HG02943 (cell line): ENCODE data around the gene TXNL4A.

Experiments used
- ATAC-seq: cut with Tn5 transposase; IDR thresholded peaks from one replicate; pipeline ENCODE4 v1.9.1; 2021; ENCODE audit warnings: mild to moderate bottlenecking, low read depth, moderate library complexity; ENCODE audit not compliant: unreplicated experiment

Gene TXNL4A

DNA sequence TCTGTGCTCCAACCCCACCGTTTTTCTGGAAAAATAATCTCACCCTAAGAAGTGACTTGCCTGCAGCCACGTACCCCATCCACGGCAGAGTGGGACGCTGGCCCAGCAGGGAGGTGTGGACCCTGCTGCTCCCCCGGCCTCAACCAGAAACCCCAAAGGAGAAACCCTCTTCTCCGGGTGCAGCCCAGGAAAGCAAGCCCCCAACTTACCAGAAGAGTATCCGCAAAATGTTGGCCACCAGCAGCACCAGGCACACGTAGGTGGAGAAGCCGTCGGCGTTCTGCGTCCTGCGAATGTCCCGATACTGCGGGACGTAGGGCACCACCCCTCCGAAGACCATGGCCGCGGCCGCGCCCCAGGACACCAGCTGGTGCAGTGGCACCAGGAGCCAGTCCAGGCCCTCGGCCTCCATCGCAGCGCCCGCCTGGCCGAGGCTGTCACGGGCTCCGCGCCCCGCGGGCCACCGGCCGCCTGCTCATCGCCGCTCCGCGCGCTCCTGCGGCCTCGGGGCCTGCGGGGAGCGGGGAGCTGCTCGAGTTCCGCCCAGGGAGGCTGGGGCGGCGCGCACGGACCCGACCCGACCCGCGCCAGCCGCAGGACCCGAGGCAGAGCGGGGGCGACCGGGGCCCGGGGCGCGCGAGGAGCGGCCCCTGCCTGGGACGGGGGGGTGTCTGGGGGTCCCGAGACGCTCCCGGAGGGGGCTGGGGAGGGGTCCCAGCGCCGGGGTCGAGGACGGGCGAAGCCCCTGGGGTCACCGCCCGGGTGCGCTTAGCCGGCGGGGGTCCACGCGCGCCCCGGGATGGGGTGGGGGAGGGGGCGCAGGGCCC lies 37.6 kb downstream of the TXNL4A start:
- no peak for ATAC-seq

DNA sequence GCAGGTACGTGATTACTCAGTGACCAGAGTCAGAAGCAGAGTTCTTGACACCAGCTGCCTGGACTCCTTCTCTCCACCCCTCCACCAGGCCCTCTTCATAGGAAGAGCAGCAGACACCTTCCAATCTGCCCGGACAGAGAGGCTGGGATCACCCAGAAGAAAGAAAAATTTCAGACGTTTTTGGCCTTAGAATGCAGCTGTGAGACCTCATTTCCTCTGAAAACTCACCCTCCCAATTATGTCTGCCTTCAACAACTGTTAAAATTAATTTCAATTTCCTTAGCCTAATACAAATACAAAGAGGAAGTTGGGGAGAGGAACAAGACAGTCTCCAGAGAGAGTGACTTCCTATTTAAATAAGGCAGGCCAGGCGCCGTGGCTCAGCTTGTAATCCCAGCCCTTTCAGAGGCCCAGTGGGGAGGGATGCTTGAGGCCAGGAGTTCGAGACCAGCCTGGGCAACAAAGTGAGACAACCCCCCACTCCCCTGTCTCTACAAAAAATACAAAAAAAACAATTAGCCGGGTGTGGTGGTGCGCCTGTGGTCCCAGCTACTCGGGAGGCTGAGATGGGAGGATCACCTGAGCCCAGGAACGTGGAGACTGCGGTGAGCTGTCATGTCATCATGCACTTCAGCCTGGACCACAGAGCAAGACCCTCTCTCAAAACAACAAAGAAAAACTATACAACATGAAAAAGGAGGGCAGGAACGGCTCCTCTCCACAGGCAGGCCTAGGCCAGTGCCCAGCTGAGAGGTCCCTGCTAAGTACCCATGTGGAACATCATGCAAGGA lies 38.5 kb downstream of the TXNL4A start:
- no peak for ATAC-seq

DNA sequence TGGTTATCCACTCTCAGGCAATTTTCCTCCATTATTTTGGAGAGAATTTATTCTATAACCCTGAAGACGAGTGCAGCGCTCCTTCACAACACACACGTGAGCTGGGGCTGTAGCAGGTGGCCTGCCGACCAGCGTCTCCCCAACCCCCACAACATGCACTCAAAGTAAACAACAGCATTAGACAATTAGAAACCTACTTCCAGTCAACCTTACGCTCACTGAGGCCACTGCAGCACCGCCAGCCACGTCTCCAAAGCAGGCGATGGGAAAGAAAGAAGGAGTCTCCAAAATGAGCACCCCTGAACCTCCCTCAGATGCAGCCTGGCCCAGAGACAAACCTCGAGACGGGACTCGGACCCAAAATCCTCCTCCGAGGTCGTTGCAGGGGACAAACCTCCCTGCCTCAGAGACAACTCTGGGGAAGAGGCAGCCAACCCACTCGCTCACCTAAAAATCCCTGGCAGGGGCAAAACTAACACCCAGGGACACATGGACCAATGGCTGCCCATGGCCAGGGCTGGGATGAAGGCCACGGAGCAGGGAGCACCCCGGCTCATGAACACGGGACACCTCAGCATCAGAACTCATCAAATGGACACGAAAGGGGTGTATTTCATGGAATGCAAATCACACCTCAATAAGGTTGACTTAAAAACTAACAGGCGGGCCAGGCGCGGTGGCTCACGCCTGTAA lies 39.5 kb downstream of the TXNL4A start:
- ATAC-seq: no peak

DNA sequence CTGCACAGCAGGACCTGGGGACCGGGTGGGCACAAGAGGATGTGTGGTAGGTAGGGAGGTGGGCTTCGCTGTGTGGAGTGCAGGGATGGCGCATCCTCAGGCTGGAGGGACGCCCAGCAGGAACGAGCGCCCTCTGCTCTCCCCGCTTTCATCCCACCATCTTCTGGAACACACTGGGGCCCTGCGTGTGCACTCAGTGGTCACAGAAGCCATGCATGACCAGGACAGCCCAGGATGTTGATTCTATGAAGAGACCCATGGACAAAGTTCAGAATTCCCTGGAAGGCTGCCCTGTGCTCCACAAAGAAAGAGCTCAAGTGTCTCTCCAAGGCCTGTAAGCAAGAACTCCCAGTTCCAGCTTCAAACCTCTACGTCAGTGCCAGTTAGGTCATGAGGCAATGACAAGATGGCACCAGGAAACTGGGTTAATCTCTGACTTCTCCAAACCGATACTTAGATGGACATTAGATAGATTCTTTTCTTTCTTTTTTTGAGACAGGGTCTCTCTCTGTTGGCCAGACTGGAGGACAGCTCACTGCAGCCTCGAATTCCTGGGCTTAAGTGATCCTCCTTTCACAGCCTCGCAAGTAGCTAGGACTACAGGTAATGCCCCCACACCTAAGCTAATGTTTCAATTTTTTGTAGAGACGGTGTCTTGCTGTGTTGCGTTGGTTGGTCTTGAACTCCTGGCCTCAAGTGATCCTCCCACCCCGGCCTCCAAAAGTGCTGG lies 40.3 kb downstream of the TXNL4A start:
- no peak for ATAC-seq

DNA sequence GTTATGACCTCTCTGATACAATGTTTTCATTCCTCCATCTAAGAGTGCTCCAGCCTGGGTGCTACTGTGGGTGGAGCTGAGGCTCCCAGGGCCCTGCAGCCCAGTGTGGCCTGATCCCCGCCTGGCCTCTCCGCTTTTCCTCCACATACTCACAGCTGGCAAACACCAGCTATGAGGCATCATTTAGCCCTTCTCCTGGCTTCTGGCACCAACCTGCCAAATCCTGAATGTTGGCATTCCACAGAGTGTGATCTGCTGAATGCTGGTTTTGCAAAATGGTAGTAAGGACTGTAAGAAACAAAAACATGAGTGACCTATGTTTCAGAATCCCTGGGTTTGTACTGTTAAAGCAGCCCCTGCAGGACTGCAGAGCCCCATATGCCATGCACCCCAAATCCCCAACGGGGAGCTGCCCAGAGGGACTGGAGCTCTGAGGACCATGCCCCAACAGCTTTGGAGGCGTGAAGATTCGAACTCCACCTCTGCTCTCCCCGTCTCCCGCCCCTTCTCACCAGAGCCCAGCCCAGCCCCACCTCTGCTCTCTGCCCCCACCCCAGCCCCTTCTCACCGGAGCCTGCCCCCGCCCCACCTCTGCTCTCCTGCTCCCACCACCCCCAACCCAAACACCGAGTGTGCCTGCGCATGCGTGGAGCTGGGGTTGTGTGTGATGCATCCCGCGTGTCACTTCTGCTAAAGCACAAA lies 41.2 kb downstream of the TXNL4A start:
- no peak for ATAC-seq

DNA sequence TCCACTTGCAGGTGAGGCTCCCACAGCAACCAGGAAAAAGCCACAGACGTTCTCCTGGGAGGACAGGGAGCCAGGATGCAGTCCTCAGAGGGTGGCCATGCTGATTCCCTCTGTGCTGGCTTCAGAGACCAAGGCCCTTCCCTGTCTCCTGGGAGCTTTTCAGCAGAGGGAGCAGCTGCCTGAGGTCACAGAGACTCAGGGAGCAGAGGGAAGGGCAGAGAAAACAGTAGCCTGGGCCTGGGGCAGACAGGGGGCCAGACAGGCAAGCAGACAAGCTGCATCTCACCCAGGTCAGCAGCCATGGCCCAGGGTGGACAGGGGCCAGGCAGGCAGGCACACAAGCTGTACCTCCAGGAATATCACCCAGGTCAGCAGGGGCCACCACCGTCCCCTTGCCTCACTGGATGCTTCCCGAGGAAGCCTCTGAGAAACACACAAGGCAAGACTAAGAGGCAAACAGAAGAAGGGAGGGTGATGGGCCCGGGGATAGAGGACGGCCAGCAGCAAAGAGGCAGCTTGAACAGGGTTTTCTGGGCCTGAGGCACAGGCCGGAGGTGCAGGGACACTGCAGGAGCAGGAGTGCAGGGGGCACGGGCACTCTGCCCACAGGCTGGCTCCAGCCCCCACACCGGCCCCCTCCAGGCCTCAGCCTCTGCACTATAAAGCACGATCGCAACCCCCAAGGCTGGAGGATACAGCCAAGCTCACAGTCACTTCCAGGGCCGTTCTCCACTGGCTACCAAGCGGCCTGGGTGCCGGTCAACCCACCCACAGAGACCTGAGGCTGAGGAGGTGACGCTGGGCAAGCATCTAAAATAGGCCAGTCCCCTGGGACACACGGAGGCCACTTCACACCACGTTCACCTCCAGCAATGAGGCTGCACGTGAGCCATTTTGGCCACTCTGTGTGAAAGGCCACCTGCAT lies 43.0 kb downstream of the TXNL4A start:
- no peak for ATAC-seq

DNA sequence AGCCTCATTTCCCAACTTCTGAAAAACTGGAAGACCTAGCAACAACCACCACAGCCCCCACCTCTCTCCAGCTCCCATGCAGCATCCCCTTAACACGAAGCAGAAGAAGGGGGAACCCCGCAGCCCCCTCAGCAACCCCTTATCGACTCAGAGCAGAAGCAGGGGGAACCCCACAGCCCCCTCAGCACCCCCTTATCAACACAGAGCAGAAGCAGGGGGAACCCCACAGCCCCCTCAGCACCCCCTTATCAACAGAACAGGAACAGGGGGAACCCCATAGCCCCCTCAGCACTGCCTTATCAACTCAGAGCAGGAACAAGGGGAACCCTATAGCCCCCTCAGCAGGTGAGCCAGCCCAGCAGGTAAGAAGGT lies 43.6 kb downstream of the TXNL4A start:
- ATAC-seq: no peak

DNA sequence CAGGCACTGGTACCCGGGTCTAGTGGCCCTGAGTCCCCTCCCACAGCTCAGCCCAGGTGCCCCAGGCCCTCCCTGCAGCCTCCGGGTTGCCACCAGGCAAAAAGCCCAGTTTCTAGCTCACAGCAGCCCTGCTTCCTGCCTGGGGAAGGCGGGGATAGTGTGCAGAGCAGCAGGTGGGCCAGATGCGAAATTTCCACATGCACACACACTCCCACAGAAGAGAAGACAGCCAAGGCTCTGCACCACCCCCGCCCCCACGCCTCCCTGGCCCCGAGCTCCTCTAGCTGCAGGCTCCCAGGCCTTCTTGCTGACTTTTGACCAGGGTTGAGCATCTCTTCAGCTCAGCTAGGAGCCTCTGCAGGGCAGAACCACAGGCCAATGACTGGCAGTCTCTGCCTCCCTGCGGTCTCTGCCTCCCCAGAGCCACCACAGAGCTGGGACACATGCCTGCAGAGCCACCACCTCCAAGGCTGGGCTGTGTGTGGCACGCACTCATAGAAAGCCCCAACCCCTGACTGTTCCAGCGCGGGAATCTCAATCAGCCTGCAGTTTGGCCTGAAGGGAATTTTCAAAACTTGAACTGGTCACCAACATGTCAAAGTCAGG lies 44.1 kb downstream of the TXNL4A start:
- ATAC-seq: no peak

DNA sequence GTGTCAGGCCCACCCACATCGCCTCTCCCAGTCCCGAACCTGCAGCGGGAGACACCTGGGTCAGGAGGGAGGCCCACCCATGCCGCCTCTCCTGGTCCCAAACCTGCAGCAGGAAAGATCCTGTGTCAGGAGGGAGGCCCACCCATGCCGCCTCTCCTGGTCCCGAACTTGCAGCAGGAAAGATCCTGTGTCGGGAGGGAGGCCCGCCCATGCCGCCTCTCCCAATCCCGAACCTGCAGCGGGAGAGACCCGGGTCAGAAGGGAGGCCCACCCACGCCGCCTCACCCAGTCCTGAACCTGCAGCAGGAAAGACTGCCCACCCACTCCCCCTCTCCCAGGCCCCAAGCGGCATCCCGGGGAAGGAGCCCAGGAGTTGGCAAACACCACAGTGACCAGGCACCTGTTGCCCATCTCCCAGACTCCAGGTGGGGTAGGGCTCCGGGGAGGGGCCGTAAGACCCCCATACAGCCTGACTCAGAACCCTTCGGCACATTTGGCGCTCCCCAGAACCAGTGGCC lies 44.7 kb downstream of the TXNL4A start:
- no peak for ATAC-seq

DNA sequence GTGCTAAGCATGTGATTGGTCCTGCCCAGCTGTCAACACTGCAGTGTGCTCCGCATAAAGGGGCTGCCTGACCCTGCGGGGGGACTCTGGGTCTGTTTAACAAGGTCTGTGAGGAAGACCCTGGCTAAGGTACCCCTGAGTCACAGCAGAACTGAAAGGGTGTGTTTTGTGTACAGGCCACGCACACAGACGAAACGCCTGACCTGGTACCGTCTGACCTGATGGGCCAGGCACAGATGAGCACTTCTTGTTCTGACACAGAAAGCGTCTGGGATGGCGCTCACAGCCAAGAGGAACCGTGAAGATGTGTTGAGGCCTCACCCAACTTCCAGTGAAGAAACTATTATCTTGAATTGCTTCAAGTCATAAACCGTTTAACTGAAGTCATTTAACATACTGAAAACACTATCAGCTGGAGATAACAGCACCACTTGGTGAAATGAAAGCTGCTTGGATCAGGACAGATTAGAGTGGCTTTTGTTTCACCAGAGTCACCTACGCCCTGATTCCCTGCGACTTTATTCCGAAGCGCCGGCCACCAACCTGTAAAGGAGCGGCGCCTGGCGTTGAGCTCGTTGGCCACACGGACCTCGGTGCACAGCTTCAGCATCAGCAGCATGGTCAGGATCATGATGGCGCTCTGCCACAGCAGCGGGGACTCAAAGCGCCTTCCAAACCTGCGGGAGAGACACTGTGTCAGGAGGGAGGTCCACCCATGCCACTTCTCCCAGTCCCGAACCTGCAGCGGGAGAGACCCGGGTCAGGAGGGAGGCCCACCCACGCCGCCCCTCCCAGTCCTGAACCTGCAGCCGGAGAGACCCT lies 45.4 kb downstream of the TXNL4A start:
- ATAC-seq: no peak

DNA sequence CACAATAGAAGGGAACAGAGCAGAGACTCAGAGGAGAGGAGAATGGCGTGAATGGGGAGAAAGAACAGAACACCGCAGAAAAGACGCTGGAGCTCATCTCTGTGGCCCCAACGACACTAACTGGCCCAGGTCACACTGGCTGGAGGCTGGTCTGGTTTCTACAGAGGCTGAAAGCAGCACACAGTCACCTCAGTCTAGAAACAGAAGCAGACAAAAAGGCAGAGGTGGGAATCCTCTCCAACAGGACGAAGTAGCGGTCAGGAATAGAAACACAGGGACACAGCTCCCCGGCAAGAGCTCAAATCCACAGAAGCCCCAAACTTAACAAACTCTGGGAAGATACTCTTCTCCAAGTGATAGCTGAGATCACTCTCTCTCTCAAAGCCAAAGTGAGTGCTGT lies 46.2 kb downstream of the TXNL4A start:
- no peak for ATAC-seq

DNA sequence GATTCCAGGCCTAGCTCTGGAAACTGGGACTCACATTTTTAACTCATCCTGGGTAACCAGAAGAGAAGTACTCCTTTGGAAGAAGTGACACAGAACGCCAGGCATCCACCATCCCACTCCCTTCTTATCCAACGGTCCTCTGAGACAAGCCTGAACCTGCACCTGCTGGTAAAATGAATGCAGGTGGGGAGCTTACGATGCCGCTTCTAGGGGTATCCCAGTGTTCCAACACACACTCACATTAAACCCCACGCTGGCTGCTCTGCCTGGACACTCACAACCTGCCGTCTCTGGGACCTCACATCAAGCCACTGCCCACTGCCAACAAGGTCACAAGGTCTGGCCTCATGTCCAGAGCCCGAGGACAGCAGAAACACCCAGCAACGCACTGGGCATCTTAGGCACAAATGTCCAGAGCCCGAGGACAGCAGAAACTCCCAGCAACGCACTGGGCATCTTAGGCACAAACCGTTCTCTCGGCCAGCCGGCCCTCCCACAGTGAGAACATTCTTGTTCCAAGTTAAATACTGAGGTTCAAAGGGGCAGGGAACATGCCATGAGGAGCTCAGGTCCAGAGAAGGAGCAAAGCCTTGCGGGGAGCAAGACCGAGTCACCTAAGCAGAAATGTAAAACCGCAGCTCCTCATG lies 46.8 kb downstream of the TXNL4A start:
- ATAC-seq: no peak

DNA sequence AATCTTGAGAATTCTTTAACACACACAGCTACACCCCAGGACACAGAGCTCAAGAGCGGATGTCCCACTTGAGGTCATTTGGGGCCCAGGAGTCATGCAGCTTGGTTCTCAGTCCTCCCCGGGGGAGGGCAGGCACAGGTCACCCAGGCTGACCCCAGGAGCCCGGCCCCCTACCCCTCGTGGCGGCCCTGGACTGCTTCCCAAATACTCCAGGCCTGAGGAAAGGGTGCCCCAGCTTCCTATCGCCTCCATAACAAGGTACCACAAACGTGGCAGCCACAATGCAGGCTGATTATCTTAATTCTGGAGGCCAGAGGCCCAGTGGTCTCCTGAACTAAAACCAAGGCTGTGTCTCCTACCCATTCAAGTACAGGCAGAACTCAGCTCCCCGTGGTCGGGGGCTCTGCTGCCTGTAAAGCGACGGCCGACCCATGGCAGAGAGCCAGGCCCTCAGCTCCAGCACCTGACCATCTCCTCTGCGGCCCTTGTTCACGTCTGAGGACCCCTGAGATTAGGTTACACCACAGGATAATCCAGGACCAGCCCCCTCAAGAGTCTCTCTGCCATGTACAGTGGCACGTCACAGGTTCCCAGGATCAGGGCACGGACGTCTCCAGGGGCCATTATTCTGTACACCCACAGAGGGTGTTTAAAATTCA lies 47.4 kb downstream of the TXNL4A start:
- no peak for ATAC-seq

DNA sequence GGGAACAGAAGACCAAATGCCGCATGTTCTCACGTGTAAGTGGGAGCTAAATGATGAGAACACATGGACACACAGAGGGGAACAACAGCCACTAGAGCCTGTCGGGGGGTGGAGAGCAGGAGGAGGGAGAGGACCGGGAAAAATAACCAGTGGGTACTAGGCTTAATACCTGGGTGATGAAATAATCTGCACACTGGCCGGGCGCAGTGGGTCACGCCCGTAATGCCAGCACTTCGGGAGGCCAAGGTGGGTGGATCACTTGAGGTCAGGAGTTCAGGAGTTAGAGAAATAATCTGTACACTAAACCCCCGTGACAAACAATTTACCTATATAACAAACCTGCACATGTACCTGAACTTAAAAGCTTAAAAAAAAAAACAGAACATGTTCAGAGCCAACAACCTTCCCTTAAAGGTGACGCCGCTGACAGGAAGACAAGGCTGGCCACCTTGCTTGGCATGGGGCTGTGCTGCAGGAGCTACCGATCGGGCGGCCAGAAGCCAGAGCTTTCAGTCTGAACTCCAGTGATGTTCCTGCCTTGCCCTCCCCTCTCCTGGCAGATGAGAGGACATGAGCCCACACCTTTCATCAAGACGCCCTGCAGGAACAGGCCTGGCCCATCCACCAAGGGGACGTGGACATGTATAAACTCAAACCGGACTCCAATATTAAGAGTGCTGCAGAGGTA lies 48.1 kb downstream of the TXNL4A start:
- ATAC-seq: no peak

DNA sequence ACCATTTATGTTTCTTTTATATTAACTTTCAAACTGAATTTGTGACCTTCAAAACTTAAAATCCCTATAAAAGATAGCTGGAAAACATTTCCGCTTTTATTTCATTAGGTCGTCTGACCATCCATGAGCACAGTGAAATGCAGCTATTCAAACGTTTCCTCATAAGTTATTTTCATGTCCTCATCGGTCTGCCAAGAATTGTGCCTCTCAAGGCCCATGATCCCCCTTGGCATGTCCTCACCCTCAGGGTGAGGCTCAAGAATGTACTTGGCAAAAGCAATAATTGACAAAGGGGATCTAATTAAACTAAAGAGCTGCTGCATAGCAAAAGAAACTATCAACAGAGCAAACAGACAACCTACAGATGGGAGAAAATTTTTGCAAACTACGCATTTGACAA lies 49.3 kb downstream of the TXNL4A start:
- ATAC-seq: no peak

DNA sequence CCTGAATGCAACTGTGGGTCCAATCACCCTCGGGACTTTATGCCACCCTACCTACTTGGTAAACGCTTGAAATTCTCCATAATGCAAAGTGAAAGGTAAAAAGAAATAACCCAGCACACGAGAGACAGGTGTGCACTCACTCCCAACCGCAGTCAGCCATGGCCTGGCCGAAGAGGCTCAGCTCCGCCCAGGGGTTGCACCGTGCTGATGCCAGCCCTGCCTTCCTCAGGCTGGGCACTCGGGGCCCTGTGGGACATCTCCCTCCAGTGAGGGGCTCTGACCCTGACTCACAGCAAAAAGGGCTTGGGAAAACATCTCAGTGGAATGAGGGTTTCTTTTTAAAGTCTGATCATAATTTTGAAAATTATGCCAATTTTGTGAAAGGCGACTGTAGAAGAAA lies 50.2 kb downstream of the TXNL4A start:
- no peak for ATAC-seq
